Right ventricle myocardium inferior (tissue), 1 donor: Measurements from ENCODE around the gene MICAL1. TPM values are rescaled to one million over a fixed set of nuclear protein-coding genes. Genes with fewer than 3 reads are reported as not detected.

ENCODE experiments used
- ATAC-seq: fragments of 200-7000 bp; cut with Tn5 transposase; one replicate; pipeline ENCODE4 v1.9.1; 2020; ENCODE audit warnings: mild to moderate bottlenecking, moderate library complexity
- DNase-seq: peaks from one replicate; pipeline ENCODE4 v3.0.0; 2021; ENCODE audit errors: missing footprints
- intact Hi-C: fragments of 100-400 bp; cut with DNase I; formaldehyde crosslinking; loops from one replicate; pipeline ENCODE4 v1.11.0; 2022
- long read RNA-seq: library from polyadenylated mRNA; unstranded; transcript quantifications from one replicate; pipeline ENCODE4 v2.0.0, GENCODE V29; 2021
- total RNA-seq: library from RNA; stranded (reverse); fragmentation: NEBNext Ultra II Directional; extraction: Animal tissue kit (Norgen Biotek cat#: 25700); gene quantifications from one replicate; pipeline ENCODE4 v1.2.1, GENCODE V29; 2021
- donor health status: DM: no; HTN: yes; CAD: no; lungs with severe emphysema.

Gene MICAL1, protein sequence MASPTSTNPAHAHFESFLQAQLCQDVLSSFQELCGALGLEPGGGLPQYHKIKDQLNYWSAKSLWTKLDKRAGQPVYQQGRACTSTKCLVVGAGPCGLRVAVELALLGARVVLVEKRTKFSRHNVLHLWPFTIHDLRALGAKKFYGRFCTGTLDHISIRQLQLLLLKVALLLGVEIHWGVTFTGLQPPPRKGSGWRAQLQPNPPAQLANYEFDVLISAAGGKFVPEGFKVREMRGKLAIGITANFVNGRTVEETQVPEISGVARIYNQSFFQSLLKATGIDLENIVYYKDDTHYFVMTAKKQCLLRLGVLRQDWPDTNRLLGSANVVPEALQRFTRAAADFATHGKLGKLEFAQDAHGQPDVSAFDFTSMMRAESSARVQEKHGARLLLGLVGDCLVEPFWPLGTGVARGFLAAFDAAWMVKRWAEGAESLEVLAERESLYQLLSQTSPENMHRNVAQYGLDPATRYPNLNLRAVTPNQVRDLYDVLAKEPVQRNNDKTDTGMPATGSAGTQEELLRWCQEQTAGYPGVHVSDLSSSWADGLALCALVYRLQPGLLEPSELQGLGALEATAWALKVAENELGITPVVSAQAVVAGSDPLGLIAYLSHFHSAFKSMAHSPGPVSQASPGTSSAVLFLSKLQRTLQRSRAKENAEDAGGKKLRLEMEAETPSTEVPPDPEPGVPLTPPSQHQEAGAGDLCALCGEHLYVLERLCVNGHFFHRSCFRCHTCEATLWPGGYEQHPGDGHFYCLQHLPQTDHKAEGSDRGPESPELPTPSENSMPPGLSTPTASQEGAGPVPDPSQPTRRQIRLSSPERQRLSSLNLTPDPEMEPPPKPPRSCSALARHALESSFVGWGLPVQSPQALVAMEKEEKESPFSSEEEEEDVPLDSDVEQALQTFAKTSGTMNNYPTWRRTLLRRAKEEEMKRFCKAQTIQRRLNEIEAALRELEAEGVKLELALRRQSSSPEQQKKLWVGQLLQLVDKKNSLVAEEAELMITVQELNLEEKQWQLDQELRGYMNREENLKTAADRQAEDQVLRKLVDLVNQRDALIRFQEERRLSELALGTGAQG
- 8.3 TPM for total RNA-seq
- long read RNA-seq, transcript MICAL1-202 (25 exons, 3,645 nt): major isoform, 5 of 16 reads
- long read RNA-seq, partial matches to known transcripts: 4 of 16 reads
- long read RNA-seq, other reads (novel, unspliced or antisense): 7 of 16 reads

DNA sequence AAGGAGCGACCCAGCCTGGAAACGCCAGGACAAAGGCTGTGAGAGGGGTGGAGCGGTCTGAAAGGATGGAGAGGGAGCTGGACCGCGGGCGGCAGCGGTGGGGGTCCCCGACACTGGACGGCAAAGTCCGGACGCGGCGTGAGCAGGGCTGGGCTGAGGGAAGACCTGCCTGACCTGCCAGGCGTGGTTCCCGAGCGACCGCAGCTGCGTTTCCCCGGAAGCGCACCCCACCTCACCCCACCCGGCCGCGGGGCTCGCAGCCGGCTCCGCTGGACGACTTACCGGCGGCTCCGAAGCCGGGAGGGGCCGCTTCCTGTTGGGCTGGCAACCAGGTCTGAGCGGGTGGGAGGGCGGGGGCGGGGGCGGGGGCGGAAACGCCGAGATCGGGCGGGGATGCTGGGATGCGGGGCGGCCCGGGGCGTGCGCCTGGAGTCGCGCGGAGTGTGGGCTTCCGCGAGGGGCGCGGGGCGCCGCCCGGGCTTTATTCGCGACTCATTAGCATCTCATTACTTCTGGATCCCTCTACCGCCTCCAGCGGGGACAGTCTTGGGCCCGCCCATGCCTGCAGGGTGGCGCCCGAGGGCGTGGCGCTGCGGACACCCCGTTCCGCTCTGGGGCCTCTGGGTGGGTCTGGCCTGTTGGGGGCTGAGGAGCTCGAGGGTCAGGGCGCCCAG lies at the start of gene MICAL1:
TSS of gene MICAL1 (minus strand) at position 336 of the 674 bp plus-strand sequence. CDS start 1,576 bp downstream, outside the sequence.
- DNase-seq: peak; percentile 90
- intact Hi-C loops: loop anchor here (2.0 kb wide), 1 partner anchor 15 kb away; the partner anchor contains the start of genes PPIL6 and SMPD2
- peak; percentile 80 for ATAC-seq

DNA sequence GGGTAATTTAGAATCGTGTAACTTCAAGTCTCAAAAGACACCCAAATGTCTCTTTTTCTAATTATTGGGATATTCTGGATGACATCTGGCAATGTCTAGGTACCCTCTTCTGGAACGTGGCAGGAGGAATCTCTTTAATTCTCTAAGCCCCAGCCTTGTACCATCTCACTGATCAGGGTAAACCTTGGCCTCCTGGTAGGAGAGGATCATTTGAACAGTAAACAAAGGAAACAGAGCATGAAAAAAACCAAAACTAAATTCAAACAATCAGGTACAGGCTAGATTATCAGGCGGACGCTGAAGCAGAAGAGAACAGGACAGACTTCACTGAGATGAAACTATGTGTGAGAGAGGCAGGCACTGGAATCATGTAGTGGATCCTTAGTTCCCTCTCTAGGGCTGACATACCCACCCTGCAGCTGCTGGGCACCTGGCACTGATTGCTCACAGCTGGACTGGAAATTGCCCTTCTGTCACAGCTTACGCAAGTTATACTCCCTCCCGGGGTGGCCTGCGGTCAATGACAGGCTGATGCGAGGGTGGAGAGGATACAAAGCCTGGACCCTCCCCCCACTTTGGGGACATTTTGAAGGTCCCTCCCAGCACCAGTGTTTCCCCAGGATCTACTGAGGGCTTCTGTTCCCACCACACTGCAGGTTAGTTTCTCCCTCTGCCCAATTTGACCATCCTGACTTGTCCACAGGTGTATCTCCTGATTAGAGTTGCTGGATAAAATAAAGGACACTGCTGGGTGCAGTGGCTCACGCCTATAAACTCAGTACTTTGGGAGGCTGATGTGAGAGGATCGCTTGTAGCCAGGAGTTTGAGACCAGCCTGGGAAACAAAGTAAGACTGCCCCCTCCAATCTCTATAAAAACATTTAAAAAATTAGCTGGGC lies 48.0 kb upstream of the MICAL1 start:
- DNase-seq (no peak), ATAC-seq (no peak)
- intact Hi-C loops: no loop called here

DNA sequence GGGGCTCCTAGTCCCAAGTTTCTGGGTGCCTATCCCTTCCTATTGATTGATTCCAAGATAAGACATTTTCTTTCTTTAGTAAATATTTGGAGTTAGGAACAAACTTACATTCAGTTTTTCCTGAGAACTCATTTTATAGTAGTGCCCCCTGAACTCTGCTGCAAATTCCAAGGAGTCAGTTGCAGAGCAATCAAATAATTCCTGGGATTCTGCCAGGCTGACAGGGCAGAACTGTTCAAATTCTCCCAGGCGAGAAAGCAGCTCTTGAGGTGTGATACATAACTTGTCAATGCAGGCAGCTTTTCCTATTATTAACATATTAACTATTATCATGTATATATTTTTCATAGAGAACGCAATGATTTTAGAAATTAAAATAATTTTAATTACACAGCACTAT lies 43.4 kb upstream of the MICAL1 start:
- intact Hi-C loops: no loop called here
- ATAC-seq: no peak
- no peak for DNase-seq

DNA sequence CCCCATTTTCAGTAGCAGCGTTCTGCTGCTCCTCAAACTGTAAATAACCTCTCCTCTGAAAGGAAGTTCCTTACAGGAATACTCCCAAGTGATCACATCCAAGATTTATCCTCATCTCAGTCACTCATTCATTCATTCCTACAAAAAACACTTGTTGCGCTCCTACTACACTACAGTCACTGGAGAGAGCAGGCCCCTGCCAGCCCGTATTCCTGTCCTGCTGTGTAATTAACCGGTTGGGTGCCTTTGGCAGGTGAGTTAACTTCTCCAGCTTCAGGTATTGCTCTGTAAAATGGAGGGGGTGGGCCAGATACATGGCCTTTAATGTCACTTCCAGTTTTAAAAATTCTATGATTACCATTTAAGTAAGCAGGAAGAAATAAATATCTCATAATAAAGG lies 42.5 kb upstream of the MICAL1 start:
- DNase-seq (no peak), ATAC-seq (no peak)
- intact Hi-C loops: no loop called here

DNA sequence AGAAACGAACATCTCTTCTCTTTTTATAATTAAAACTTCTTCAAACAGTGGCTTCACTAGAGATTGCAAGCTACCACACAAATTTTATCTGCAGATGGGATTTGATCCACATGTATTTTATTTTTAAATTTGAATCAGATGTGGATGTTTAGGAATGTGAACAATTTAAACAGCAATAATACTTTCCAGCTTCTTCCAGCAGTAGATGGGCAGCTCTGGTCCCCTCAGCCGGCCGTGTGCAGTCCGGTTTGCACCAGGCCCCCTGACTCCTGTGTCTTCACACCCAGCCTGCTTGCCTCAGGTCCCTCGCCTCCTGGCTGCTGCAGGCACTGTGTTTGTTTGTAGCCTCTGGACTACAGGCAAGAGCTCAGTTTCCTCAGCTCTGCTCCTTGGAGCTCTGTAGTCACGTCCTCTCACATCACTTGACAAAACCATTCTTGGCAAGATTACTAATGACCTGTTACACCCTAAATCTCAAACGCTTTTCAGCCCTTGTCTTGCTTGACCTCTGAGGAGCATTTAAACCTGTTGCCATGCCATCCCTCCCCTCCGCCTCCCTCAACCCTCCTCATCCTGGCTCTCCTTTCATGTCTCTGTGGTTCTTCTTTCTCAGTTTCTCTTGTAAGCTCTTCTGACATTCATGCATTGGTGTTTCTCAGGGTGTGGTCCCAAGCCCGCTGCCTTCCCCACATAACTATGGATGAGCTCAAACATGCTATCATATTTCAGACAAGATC lies 40.6 kb upstream of the MICAL1 start:
- DNase-seq (no peak), ATAC-seq (no peak)
- intact Hi-C loops: no loop called here

DNA sequence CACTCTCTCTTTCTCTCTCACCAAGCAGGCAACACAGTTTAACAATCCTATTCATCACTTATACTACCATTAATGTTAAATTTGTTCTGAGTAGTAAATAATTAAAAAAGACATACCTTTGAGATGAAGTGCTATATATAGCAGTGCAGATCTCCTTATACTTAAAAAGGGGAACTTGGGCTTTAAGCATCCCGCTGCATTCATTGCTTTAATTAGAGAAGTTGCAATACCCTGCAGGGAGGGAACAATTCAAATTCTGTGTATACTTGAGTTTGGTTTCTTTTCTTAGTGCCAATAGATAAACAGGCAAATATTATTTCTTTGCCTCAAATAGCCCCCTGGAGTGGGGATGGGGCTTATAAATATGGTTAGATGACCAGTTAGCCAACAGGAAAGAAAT lies 38.3 kb upstream of the MICAL1 start:
- intact Hi-C loops: no loop called here

DNA sequence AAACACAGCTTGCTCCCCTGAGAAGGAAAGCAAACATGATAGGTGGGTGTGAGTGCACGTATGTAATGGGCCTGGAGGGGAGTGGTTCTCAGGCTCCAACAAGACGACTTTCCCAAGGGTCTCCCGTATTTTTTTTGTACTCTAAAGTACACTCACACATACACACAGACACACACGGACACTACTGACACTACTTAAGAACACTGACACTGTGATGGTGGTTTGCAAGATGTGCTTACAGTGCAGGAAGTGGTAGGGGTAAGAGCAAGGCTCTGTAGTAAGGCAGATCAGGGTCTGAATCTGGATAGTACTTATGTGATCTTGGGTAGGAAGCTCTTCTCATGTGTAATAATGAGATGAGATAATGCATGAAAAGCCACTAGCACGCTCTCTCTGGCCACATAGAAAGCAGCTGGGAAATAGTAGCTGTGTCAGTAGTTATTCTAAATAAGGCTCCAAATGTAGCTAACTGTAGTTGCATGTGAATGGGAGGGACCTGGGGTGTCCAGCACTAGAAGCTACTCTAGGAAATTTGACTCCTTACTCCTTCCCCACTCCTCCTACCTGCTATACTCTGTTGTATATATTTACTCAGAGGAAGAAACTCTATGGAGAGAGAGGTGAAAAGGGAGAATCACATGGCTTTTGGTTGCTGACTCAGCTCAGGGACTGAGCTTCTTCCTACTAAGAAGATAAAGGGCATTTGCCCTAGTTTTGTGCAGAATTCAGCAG lies 35.8 kb upstream of the MICAL1 start:
- no peak for ATAC-seq
- DNase-seq: no peak
- intact Hi-C loops: no loop called here

More for the DNA sequence above, 38.3 kb upstream of the MICAL1 start:
- no peak for DNase-seq
- no peak for ATAC-seq

DNA sequence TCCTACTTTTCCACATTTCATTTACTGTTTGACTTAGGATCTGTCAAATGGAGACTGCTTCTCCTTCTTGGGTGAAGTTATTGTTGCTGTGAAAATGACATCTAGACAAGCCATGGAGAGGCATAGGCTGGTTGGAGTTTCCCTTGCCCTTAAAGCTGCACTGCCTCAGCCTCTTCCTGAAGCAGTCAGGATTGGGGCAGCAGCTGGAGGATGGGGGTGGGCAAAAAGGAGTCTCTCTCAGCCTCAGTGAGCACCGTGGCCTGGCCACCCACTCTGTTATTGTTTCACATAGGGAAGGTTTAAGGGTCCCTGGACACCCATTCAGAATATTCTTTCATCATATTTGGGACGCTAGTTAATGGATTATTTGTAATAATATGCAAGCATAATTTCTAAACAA lies 35.1 kb upstream of the MICAL1 start:
- ATAC-seq (no peak), DNase-seq (no peak)
- intact Hi-C loops: no loop called here

DNA sequence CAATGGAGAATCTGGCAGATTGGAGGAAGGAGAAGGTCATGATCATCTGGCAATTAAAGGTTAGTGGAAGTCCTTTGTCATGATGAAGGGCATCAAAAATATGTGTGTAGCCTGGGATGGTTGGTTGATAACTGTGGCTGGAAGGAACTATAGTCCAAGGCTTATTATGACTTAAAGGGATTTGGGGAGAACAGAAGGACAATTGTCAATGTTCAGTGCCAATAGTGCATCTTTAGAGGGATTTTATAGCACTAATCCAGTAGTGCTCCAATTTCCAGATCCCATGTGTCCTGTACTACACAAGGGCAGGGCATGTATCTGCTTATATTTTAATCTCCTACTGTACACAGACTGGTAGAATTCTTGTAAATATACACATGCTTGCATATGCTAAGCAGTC lies 32.4 kb upstream of the MICAL1 start:
- no peak for ATAC-seq
- no peak for DNase-seq
- intact Hi-C loops: no loop called here

DNA sequence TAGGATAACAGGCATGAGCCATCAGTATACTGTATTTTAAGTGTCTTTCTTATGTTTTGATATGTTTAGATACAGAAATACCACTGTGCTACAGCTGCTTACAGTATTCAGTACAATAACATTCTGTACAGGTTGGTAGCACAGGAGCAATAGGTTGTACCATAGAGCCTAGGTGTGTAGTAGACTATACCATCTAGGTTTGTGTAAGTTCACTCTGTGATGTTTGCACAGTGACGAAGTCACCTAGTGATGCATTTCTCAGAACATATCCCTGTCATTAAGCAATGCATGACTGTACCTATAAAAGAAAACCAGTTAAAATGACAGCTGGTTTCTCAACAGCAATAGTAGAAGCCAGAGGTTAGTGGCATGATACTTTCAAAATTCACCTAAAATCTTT lies 30.5 kb upstream of the MICAL1 start:
- no peak for ATAC-seq
- intact Hi-C loops: no loop called here
- no peak for DNase-seq

DNA sequence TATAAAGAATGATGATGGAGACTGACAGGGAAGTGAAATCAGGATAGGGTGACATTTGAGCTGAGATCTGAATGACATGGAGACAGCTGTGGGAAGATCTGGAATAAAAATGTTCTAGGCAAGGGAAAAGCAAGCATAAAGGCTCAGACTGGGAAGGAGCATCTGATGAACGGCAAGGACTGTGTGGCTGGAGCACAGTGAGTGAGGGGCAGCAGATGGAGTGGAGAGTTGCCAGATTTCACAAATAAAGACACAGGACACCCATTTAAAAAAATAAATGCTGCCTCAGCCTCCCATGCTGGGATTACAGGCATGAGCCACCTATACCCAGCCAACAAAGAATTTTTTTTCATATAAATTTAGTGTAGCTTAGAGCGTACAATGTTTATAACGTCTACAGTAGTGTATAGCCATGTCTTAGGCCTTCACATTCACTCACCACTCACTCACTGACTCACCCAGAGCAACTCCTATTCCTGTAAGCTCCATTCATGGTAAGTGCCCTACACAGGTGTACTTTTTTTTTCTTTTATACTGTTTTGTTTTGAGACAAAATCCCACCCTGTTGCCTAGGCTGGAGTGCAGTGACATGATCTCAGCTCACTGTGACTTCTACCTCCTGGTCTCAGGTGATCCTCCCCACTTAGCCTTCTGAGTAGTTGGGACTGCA lies 29.8 kb upstream of the MICAL1 start:
- DNase-seq: no peak
- intact Hi-C loops: no loop called here

DNA sequence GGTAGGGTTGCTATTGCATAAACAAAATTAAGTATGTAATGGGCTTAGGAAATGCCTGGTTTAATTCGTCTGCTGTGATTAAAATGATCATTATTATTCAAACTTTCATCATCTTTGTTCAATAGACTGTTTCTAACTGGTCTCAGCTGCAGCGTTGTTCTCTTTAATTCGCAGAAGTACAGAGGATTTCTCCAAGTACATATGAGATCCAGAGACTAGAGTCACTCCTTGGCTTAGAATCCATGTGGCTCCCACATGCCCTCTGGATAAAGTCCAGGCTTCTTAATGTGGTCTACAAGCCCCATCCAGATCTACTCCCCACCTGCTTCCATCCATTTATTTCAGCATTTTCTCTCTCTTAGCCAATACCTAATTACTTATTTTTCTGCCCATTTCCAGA lies 28.6 kb upstream of the MICAL1 start:
- no peak for DNase-seq
- no peak for ATAC-seq
- intact Hi-C loops: loop anchor here (5.0 kb wide), 1 partner anchor 42 kb away; the partner anchor contains the start of genes PPIL6 and SMPD2

More for the DNA sequence above, 29.8 kb upstream of the MICAL1 start:
- no peak for ATAC-seq

DNA sequence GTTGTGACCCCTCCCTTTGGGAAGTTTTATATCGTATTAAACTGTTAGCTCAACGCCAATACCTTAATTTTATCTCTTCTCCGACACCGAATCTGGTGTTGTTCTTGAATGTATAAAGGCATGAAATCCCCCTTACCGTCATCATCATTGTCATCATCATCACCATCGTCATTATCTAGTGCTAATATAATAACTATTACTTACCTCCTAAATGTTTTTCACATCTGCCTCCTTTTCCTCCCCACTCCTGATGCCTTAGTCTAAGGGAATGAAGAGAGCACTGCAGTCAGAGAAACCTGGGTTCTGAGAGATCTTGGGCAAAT lies 28.1 kb upstream of the MICAL1 start:
- ATAC-seq: no peak
- no peak for DNase-seq
- intact Hi-C loops: loop anchor here (5.0 kb wide), 1 partner anchor 41 kb away; the partner anchor contains the start of genes PPIL6 and SMPD2

DNA sequence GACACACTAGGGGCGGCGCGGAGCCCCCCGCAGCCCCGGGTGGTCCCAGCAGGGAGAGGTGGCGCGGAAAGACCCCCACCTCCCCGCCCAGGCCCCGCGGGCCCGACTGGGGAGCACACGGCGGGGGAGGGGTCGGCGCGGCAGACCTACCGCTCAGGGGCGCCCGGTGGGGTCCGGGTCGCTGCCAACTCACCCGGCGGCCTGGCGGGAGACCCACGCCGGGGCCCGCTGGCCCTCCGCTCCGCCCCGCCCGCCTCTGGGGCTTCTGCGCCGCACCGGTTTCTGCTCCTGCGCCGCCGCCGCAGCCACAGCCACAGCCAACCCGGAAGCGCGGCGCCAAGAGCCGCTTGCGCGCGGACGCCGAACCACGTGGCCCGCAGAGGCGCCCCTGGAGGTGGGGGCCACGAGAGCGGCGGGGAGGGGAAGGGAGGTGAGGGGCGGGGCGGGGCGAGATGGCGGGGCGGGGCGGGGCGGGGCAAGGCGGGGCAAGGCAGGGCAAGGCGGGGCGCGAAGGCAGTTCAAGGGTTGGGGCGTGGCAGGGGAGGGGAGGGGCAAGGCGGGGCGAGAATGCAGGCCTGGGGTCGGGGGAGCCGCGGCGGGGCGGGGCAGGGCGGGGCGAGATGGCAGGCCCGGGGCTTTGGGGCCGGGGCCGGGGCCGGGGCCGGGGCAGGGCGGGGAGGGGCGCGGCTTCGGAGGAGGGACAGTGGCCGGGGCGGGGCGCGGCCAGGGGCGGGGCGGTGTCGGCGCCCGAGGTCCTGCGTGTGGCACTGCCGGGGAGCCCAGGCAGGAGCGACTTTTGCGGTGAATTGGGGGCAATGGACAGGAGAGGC lies 27.5 kb upstream of the MICAL1 start, which contains the start of gene ZBTB24:
TSS of gene ZBTB24 (minus strand) at position 315 of the 830 bp plus-strand sequence. CDS start 1,193 bp downstream, outside the sequence.
- ATAC-seq: peak; percentile 97
- intact Hi-C loops: loop anchor here (5.0 kb wide), 1 partner anchor 41 kb away; the partner anchor contains the start of genes PPIL6 and SMPD2
- peak; percentile 98 for DNase-seq

DNA sequence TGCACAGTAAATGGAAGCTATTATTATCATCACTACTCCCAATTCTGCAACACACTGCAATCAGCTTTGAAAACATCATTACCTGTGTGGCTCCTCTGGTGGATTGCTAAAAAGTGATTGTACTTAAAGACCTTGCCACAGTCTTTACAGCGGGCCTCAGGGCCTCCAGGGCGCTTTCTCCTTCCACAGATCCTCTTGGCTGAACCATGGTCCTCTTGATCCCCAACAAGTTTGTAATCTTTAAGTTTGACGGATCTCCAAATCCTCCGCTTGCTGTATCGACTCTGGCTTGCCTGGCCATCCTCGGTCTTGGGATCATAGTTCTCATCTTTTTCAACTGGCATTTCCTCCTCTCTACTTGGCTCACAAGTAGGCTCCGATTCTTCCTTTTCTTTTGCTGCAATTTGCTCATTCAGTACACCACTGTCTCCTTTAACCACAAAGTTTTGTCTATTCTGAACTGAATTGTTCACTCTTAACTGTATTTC lies 25.5 kb upstream of the MICAL1 start:
- intact Hi-C loops: loop anchor here (5.0 kb wide), 1 partner anchor 39 kb away; the partner anchor contains the start of genes PPIL6 and SMPD2
- no peak for ATAC-seq

More for the DNA sequence above, 25.5 kb upstream of the MICAL1 start:
- DNase-seq: no peak
